Right renal cortex interstitium (tissue), 3 donors: Measurements from ENCODE around the gene CEACAM3. TPM values are rescaled to one million over a fixed set of nuclear protein-coding genes. Genes with fewer than 3 reads are reported as not detected.

ENCODE experiments used
- DNase-seq, 3 donors: peaks; one replicate each; pipeline ENCODE4 v3.0.0-alpha.2; 2013; ENCODE audit warnings: low read depth in 3 of 3, low spot score in 2 of 3
- polyA plus RNA-seq, 3 donors: library from polyadenylated mRNA; unstranded; fragments of 120-200 nt; gene quantifications; one replicate each; pipeline ENCODE4 v1.2.1, GENCODE V29; 2013; ENCODE audit not compliant: insufficient read length in 3 of 3

The CEACAM3 gene
- polyA plus RNA-seq, 3 donors: not detected

DNA sequence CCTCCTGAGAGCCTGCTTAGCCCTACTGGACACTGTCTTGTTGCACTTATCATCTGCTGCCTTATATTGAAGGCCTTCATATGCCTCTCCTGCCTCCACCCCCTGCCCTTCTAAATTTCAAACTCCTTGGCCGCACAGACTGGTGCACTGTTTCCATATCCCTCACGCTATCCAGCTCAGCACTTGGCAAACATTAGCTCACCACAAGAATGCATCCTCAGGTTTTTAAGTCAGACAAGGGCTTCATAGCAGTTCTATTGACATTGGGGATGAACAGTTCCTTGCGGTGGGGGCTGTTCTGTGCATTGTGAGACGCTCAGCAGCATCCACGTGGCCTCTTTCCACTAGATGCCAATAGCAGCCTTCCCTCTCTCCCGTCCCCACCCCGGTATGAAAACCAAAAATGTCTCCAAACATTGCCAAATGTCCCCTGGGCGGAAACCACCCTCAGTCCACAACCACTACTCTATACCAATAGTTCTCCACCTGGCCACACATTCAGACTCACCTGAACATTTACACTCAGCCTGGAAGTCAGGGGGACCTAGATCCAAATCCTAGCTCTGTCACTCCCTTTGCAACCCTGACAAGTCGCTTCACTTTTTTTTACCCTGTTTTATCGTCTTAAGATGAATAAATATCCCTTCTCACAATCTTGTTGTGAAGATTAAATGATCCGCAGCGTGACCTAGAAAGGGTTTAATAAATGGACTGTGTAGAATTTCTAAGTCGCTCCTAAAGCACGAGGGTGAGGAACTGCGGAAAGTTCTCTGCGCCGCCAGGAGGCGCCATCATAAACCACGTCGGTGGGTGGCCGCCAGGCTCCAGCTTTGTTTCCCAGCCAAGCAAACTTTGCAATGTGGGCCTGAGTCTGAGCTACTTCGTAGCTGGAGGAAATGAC, 3.6 kb upstream of the CEACAM3 start:
- peak in 1 of 3 donors; percentile 15 for DNase-seq

DNA sequence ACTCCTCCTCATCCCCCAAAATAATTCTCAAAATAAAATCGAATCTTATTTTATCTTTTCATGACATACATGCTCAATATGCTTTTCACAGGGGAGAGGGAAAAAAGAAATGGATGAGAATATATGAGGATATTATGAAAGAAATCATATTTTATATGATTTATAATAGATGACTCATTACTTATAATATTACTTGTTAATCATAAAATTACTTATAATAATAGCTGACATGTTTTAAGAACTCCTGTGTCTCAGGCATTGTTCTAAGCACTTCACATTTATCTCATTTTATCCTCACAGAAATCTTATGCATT, 3.0 kb upstream of the CEACAM3 start:
- no peak for DNase-seq

DNA sequence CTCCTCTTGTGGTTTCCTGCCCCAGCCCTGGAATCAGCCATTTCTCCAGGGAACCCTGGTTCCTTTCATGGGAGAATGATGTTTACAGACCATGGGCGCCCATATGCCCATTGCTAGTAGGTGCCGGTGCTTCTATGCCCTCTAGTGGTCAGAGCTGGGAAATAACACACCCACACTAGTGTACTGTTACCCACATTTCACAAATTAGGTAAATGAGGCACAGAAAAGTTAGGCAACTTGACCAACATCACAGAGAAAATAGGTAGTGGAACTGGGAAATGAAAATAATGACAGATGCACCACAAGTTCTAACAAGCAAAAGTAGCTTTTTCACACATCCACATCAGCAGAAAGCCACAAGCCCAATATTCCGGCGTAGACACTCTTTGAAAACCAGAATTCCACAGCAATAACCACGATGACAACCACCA, 1.3 kb upstream of the CEACAM3 start:
- no peak for DNase-seq

DNA sequence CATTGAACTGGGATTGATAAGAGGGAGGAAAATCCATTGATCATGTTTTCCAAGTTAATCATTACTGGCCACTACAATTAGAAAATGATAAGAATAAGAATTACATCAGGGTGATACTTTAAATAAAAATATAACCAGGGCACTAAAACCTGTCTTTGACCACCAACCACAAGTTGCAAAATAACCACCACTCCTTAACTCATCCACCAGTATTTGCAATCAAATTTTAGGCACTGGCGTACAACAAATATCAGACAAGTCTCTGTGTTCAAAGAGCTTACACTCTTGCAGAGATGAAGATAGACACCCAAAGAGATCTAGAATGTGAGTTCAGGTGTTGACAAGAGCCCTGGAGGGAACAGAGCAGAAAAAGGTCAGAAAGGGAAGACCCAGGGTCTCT, 514 bp downstream of the CEACAM3 start:
- DNase-seq: no peak

DNA sequence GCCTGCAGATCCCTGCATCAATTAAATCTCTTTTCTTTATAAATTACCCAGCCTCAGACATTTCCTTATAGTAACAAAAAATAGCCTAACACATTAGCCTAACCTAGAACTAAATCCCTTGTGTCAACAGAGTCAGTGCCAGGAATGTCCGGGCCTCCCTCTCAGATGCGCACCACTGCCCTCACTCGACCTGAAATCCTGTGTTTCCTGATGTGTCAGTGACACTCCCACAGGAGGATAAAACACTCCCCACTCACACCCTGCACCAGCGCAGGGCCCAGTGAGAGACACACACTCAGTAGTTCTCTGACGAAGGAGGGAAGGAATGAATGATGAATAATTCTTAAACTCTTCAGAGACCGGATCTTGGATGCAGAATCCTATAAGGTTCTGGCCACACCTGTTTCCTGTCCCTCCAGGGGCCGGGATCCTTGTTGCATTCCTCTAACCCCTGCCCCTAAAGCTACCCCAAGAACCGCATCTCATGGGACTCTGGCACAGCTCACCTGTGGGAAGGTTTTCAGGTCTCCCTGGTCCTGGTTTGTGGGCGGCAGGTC, 3.1 kb downstream of the CEACAM3 start:
- DNase-seq: no peak

DNA sequence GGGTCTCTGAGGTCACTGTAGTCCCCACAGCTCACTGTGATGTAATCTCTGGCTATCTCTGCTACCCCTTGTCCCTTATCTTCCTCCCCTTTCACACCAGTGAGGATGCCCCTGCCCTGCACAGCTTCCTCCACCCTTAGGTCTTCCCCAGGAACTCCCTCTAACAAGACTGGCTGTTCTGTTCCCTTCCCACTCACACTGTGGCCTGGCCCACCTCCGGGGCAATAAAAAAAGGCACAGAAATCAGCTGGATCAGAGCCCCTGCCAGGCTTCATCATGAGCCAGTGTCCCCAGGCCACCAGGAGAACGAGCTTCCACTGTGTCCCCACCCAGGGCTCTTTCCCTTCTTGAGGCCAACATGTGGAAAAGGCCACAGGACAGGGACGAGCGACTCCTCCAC, 4.6 kb downstream of the CEACAM3 start:
- DNase-seq: no peak

DNA sequence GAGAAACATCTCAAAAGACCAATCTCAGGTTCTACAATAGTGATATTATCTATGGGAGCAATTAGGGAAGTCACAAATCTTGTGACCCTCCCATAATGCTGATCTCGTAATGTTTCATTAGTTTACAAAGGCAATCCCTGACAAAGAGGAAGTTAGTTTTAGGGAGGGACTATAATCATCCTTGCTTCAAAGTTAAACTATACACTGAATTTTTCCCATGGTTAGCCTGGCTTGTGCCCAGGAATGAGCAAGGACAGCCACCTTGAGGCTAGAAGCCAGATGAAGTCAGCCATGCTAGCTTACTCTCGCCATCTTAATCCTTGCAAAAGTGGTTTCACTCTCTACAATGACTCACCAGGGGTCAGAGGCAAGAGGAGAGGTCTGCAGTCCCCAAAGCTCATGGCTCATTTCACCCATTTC, 5.4 kb downstream of the CEACAM3 start:
- DNase-seq: no peak

DNA sequence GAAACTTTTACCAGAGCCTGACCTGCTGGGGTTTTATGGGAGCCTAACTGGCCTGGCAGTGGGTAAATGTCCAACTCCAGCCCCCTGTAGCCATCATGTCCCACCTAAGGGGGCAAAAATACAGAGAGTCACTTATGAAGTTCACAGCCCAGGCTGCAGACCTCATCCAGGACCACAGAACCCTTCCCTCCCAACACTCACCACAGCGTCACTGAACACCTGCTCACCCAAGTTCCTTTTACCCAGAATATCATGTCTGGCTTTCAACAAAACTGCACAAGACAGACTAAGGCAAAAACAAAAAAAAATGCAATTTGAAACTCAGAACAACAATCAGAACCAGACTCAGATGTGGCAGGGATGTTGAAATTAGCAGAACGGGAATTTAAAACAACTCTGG, 6.4 kb downstream of the CEACAM3 start:
- DNase-seq: no peak

DNA sequence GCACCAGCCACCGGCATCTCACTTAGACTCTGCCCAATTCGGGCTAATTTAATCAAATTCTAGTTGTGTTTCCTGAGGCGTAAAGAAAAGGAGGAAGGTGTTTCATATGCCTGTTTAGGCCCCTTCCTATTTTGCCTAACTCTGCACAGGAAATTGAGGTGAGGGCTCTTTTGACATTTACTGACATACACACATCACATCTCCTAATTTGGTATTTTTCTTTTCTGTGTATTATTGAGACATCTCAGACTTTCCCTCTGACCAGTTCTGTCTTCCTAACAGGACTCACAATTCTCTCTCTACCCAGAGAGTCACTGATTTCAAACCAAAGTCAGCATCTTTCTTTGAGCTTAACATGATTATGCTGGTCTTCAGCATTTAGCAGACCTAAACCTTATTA, 7.9 kb downstream of the CEACAM3 start:
- DNase-seq: no peak

DNA sequence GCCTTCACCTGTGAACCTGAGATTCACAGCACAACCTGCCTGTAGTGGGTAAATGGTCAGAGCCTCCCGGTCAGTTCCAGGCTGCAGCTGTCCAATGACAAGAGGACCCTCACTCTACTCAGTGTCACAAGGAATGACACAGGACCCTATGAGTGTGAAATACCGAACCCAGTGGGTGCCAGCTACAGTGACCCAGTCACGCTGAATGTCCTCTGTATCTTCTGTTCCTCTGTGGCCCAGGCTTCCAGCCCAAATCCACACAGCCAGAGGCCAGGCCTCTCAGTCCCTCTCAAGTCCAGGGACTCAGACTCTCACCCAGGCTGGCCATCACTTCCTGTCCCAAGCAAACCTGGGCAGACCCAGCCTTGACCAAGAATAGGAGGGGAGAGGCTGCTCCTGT, 10.8 kb downstream of the CEACAM3 start:
- no peak for DNase-seq

DNA sequence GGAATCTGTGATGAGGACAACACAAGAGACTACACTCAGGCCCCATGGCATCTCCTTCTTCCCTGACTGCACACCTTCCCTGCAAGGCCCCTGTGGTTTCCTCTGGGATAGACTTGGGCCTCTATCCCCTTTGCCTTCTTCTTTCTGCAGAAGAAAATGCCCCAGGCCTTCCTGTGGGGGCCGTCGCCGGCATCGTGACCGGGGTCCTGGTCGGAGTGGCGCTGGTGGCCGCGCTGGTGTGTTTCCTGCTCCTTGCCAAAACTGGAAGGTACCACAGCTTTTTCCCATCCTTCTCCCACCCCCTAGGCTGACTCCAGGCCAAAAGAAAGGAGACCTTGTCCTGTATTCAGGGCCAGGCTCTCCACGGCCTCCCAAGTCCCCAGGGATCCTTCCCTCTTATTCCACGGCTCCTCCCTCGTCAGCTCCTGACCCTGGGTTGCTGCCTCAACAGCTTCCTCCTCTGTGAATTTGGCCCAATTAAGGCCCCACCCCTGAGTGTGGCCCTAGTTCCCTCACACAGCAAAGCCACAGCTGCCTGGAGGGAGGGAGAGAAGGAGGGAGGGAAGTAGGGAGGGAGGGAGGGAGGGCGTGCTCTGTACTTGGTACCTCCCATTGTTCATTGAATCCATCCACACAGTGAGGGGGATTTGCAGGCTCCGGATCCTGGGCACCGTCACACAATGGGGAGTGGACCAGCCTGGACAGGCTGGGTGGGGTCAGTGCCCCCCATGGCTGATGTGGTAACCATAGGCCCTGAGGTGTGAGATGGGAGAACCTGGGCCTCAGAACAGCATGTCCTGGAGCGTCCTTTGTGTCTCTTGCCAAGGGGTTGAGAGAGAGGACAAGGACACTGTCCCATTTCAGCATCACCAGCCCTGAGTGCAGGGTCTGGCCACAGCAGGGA, 12.5 kb downstream of the CEACAM3 start:
- no peak for DNase-seq

DNA sequence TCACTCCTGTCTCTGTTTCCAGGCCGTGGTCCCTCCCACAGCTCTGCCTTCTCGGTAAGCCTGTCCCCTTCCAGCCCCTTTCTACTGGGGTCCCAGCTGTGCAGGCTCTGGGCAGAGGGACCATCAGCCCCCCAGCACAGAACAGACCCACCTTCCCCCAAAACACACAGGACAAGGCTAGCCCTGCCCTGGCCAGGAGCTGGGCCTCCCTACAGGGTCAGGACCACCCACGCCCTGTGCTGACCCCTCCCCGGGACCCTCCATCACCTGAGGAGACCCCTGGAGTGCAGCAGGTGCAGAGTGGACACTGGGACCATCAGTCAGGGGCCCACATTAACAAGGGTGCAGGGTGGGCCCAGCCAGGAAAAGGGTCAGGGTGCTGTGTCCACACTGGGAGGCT, 13.9 kb downstream of the CEACAM3 start:
- DNase-seq: no peak

DNA sequence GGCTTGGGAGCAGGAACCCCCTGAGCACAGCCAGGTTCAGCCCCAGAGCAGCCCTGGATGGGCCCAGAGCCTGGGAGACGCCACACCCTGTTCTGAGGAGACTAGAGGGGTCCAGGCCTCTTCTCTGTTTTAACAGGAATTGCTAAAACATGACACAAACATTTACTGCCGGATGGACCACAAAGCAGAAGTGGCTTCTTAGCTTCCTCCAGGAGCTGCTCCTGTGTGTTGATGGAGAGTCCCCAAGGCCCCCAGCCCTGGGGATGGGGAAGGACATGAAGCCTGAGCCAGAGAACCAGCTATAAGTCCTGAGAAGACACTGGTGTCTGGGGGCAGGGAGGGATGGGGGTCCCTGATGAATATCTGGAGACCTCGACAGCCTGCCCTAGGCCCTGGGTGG, 14.6 kb downstream of the CEACAM3 start:
- DNase-seq: no peak

DNA sequence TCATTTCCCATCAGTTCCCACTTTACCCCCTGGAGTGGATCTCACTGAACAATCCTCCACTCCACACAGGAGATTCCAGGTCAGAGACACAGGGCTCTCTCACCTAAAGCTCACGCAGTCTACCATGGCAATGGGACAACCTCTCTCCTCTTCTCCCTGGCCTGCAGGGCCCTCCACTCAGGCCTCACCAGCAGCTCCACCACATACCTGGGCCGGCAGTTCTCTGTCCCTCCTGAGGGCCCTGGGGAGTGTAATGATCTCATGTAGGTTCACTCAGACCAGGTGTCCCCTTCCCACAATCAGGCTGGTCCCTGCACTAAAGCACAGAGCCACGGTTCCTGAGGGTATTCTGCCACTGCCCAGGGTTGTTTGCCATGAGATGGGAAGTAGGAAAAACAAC, 15.6 kb downstream of the CEACAM3 start:
- no peak for DNase-seq

DNA sequence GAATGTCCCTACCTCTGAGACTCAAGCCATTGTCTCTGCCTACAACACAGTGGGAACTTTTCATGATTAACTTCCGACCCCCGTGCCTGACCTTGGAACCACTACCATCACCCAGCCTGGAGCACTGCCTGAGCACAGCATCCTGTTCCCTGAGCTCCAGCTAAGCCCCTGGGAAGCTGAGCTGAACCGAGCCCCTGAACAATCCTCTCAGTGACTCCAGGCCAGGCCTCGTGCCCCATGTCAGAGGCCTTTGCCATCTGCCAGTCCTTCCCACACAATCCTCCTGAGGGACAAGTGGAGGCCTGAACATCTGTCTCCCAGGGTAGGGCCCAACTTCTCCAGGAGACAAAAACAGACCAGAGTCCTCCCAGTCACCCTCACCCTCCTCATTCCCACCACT, 17.5 kb downstream of the CEACAM3 start:
- no peak for DNase-seq

DNA sequence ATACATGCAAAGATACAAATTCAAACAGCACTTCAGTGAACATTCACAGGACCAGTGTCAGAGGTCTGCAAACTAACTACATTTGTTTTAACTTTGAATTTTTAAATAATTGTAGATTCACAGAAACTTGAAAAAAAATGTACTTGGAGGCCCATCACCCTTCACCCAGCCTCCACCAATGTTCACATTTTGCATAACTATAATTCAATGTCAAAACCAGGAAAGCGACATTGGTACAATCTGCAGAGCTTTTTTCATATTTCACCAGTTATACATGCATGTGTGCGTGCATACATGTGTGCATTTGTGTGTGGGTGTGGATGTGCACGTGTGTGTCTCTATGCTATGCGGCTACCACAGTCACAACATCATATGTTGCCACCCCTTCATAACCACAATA, 18.9 kb downstream of the CEACAM3 start:
- no peak for DNase-seq

DNA sequence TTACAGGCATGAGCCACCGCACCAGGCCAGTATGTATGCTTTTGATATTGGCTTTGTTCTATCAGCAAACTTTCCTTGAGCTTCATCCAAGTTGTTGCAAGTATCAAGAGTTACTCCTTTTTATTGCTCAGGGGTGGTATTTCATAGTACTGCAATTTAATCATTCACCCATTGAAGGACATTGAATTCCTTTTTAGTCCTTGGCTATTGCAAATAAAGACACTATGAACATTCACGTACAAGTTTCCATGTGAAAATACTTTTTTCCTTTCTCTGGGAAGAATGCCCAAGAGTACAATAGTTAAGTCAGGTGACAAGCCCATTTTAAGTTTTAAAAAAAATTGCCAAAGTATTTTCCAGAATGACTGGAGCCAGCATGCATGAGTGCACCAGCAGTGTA, 20.4 kb downstream of the CEACAM3 start:
- no peak for DNase-seq

DNA sequence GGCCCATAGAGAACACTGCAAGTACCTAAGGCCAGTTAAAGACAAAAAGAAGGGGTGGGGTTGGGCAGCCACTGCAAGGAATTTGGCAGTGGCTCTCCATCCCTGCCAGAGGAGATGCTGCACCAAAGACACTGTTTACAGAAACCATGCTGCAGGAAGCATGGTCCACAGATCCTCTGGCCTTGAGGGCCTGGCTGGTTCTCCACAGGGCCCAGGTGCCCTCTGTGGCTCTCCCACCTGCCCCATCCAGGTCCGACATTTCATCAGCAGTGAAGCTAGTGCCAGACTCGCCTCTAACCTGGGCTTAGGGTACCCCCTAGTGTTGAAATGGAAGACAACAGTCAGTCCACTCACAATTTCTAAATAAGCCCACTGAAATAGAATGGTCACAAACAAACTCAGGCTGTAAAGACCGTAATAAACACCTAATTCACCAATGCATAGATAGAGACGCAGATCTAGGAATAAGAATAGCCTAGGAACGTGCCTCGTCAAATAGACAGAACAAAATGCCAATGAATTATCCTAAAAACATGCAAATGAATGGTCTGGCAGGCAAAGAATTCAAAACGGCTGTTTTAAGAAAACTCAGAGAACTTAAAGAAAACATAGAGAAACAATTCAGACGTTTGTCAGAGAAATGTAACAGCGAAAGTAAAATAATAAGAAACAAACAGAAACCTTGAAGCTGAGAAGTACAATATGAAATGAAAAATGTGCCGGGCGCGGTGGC, 24.8 kb downstream of the CEACAM3 start:
- no peak for DNase-seq

DNA sequence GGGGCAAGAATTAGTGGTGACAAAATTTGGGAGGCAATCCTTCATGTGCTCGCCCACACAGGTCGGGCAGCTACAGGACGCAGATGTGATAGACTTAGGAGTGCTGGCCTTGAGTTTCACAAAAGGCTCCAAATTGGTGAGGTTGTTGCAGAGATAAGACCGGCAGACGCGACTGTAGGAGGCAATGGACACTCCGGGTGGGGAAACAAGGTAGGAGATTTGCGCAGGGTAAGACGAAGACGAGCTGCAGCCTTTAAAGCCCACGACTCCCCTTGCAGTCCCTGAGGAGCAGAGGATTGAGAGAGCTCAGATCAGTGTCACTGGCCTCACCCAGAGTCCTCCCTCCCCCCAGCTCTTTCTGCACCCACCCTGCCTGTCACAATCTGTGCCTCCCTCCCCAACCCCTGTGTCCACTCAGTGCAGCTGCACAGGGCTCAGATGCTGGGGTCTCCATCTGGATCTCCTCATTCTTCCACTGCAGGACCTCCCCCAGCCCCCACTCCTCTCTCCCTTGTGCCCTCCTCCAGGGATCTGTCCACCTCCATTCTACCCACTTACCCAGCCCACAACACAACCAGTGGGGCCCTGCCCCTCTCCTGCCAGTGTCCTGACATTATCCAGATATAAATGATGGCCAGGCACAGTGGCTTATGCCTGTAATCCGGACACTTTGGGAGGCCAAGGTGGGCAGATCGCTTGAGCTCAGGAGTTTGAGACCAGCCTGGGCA, 41.8 kb downstream of the CEACAM3 start:
- DNase-seq: no peak

DNA sequence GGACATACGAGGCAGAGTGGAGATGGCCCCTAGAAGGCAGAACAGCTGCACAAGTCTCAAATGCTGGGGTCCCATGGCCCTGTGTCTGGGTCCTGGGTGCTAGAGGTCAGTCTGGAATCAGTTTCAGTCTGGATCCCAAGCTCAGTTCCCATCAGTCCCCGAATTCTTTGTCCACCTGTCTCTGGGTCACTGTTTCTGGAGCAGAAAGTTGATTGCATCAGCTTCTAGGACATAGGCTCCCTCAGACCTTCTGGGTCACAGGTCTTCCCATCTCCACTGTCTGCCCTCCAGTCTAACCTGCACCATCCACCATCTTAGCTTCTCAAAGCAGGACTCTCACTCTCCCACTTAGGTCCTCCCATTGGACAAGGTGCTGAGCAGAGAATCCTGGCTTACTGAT, 42.8 kb downstream of the CEACAM3 start:
- DNase-seq: no peak
